Ectodermal cell (in vitro differentiated cells): ENCODE measurements around the gene USP3.

Experiments used
- H3K27ac ChIP-seq: 2 replicates; pipeline ENCODE4 v1.7.0; 2013; ENCODE audit warnings: mild to moderate bottlenecking, low read depth, low read length; ENCODE audit not compliant: insufficient read depth, poor library complexity, severe bottlenecking
- H3K27me3 ChIP-seq: 2 replicates; pipeline ENCODE4 v1.7.0; 2013; ENCODE audit warnings: mild to moderate bottlenecking, low read length; ENCODE audit not compliant: insufficient read depth, control insufficient read depth, poor library complexity, severe bottlenecking
- H3K36me3 ChIP-seq: one replicate; pipeline ENCODE4 v1.7.0; 2013; ENCODE audit warnings: low read length; ENCODE audit not compliant: control insufficient read depth, insufficient read depth
- H3K4me1 ChIP-seq: one replicate; pipeline ENCODE4 v1.7.0; 2013; ENCODE audit warnings: low read length; ENCODE audit not compliant: control insufficient read depth, insufficient read depth
- H3K4me3 ChIP-seq: 2 replicates; pipeline ENCODE4 v1.7.0; 2013; ENCODE audit warnings: low read depth, low read length, control low read depth; ENCODE audit not compliant: insufficient read depth
- H3K9me3 ChIP-seq: 2 replicates; pipeline ENCODE4 v1.7.0; 2013; ENCODE audit warnings: mild to moderate bottlenecking, low read length, moderate library complexity; ENCODE audit not compliant: control insufficient read depth
- WGBS, 2 experiments: methylation state at CpG; one replicate each; pipeline ENCODE4 v1.1.7; 2013; ENCODE audit warnings: missing lambda C conversion rate in 2 of 2; 5-methylcytosine and 5-hydroxymethylcytosine counted together

USP3 gene

GRCh38 chr15:63588826-63589225 is 84.4 kb downstream of the USP3 start:
- 97% methylated on average over 6 of the region's 6 CpGs for WGBS, 2 experiments
- Histone ChIP-seq H3K27me3 (no peaks in the 10 kb centered on the region), H3K27ac (no peak overlapping the region), H3K4me1 (no peaks in the 10 kb centered on the region), H3K36me3 (peaks cover 26% of the 10 kb centered on the region), H3K4me3 (no peak overlapping the region), H3K9me3 (no peaks in the 10 kb centered on the region)

- 93 to 97% methylated on average over 7 to 9 of the region's 9 CpGs for WGBS, 2 experiments
- Histone ChIP-seq H3K4me1 (peaks cover 5% of the 10 kb centered on the region), H3K9me3 (no peaks in the 10 kb centered on the region), H3K36me3 (peaks cover 14% of the 10 kb centered on the region), H3K27ac (no peak overlapping the region), H3K4me3 (no peak overlapping the region), H3K27me3 (no peaks in the 10 kb centered on the region)
Observed at GRCh38 chr15:63593705-63594671, 89.6 kb downstream of the USP3 start.

- Histone ChIP-seq H3K9me3 (no peaks in the 10 kb centered on the region), H3K4me3 (no peak overlapping the region), H3K4me1 (peaks cover 5% of the 10 kb centered on the region), H3K27ac (no peak overlapping the region), H3K36me3 (peaks cover 8% of the 10 kb centered on the region), H3K27me3 (no peaks in the 10 kb centered on the region)
- 68 to 73% methylated on average over 3 of the region's 3 CpGs for WGBS, 2 experiments
Observed at GRCh38 chr15:63595065-63595464, 90.7 kb downstream of the USP3 start.

GRCh38 chr15:63595688-63596087 is 91.3 kb downstream of the USP3 start:
- no peaks in the 10 kb centered on the region for H3K9me3 ChIP-seq
- peaks cover 5% of the 10 kb centered on the region for H3K4me1 ChIP-seq
- no peaks in the 10 kb centered on the region for H3K27me3 ChIP-seq
- H3K27ac ChIP-seq = no peak overlapping the region
- H3K36me3 ChIP-seq = peaks cover 8% of the 10 kb centered on the region
- H3K4me3 ChIP-seq = no peak overlapping the region
- 88 to 93% methylated on average over 1 of the region's 1 CpG for WGBS, 2 experiments

GRCh38 chr15:63596676-63597037 is 92.3 kb downstream of the USP3 start:
- H3K4me1 ChIP-seq = peaks cover 5% of the 10 kb centered on the region
- no peak overlapping the region for H3K27ac ChIP-seq
- peaks cover under 1% of the 10 kb centered on the region for H3K36me3 ChIP-seq
- peaks cover 7% of the 10 kb centered on the region for H3K27me3 ChIP-seq
- no peak overlapping the region for H3K4me3 ChIP-seq
- 90 to 93% methylated on average over 2 of the region's 2 CpGs for WGBS, 2 experiments
- H3K9me3 ChIP-seq = no peaks in the 10 kb centered on the region

- H3K27me3 ChIP-seq = peaks cover 13% of the 10 kb centered on the region
- H3K4me1 ChIP-seq = peaks cover 5% of the 10 kb centered on the region
- H3K9me3 ChIP-seq = no peaks in the 10 kb centered on the region
- no peak within 1 kb of the TSS for H3K27ac ChIP-seq
- H3K36me3 ChIP-seq = no peaks in the 10 kb centered on the region
- H3K4me3 ChIP-seq = no peak within 1 kb of the TSS
- 89 to 90% methylated on average over 23 of the region's 23 CpGs for WGBS, 2 experiments
Observed at GRCh38 chr15:63597038-63597790, 92.8 kb downstream of the USP3 start, which contains the start of gene FBXL22. TSS of gene FBXL22 (plus strand) at chr15:63597387. CDS start at chr15:63597393, 6 bp downstream.

- H3K36me3 ChIP-seq = no peaks in the 10 kb centered on the region
- no peak overlapping the region for H3K27ac ChIP-seq
- peaks cover 18% of the 10 kb centered on the region for H3K27me3 ChIP-seq
- no peak overlapping the region for H3K4me3 ChIP-seq
- H3K9me3 ChIP-seq = no peaks in the 10 kb centered on the region
- 89 to 93% methylated on average over 6 of the region's 6 CpGs for WGBS, 2 experiments
- peaks cover 5% of the 10 kb centered on the region for H3K4me1 ChIP-seq
Observed at GRCh38 chr15:63597821-63598220, 93.4 kb downstream of the USP3 start.

GRCh38 chr15:63598473-63599400 is 94.3 kb downstream of the USP3 start:
- Histone ChIP-seq H3K9me3 (no peaks in the 10 kb centered on the region), H3K36me3 (no peaks in the 10 kb centered on the region), H3K27ac (no peak overlapping the region), H3K4me1 (peaks cover 5% of the 10 kb centered on the region), H3K4me3 (no peak overlapping the region), H3K27me3 (peaks cover 18% of the 10 kb centered on the region)
- 88% methylated on average over 12 of the region's 12 CpGs for WGBS, 2 experiments

GRCh38 chr15:63599401-63600000 is 95.1 kb downstream of the USP3 start:
- Histone ChIP-seq H3K9me3 (no peaks in the 10 kb centered on the region), H3K36me3 (no peaks in the 10 kb centered on the region), H3K27me3 (peaks cover 18% of the 10 kb centered on the region), H3K4me1 (peaks cover 5% of the 10 kb centered on the region), H3K27ac (no peak overlapping the region), H3K4me3 (peak overlapping the region; percentile 64)
- 57 to 64% methylated on average over 19 of the region's 19 CpGs for WGBS, 2 experiments
